Cardiac septum (tissue), 1 donor: ENCODE results near the gene SPDL1. TPM values are rescaled to one million over a fixed set of nuclear protein-coding genes. Genes with fewer than 3 reads are reported as not detected.

Source experiments
- DNase-seq: peaks from one replicate; pipeline ENCODE4 v3.0.0-alpha.2; 2020; ENCODE audit warnings: low spot score
- intact Hi-C: fragments of 100-400 bp; cut with DNase I; formaldehyde crosslinking; loops from one replicate; pipeline ENCODE4 v1.14.0; 2022
- long read RNA-seq: library from polyadenylated mRNA; unstranded; transcript quantifications from one replicate; pipeline ENCODE4 v2.0.0, GENCODE V29; 2021
- total RNA-seq: library from RNA; stranded (reverse); fragmentation: NEBNext Ultra II Directional; extraction: Animal tissue kit (Norgen Biotek cat#: 25700); gene quantifications from one replicate; pipeline ENCODE4 v1.2.1, GENCODE V29; 2021
- donor health status: DM: no; HTN: no; CAD: no.

Gene SPDL1
- total RNA-seq = 4.6 TPM
- long read RNA-seq, partial matches to known transcripts = 1 of 6 reads
- long read RNA-seq, other reads (novel, unspliced or antisense) = 2 of 6 reads

- peak; percentile 97 for DNase-seq
- intact Hi-C loops = loop anchor here (5.0 to 10.0 kb wide), 3 partner anchors 596 to 1099 kb away; partner anchors contain the start of gene RARS1
Observed at GRCh38 chr5:169583424-169584220, at the start of gene SPDL1. TSS of gene SPDL1 (plus strand) at chr5:169583773. CDS start at chr5:169588417, 4,644 bp downstream.

GRCh38 chr5:169534311-169534880, 49.2 kb upstream of the SPDL1 start:
- intact Hi-C loops = no loop called here
- DNase-seq = no peak

GRCh38 chr5:169534939-169535338, 48.6 kb upstream of the SPDL1 start:
- no peak for DNase-seq
- intact Hi-C loops = no loop called here

- intact Hi-C loops = no loop called here
- DNase-seq = no peak
Observed at GRCh38 chr5:169538944-169539343, 44.6 kb upstream of the SPDL1 start.

- intact Hi-C loops = loop anchor here (10.0 kb wide), 1 partner anchor 548 kb away; no protein-coding TSS in a partner anchor
- DNase-seq = no peak
Observed at GRCh38 chr5:169542811-169543210, 40.8 kb upstream of the SPDL1 start.

GRCh38 chr5:169544264-169544950, 39.2 kb upstream of the SPDL1 start:
- intact Hi-C loops = loop anchor here (10.0 kb wide), 1 partner anchor 550 kb away; no protein-coding TSS in a partner anchor

GRCh38 chr5:169545762-169546161, 37.8 kb upstream of the SPDL1 start:
- intact Hi-C loops = loop anchor here (10.0 kb wide), 1 partner anchor 551 kb away; no protein-coding TSS in a partner anchor
- DNase-seq = no peak

More at GRCh38 chr5:169544264-169544950, 39.2 kb upstream of the SPDL1 start:
- no peak for DNase-seq

GRCh38 chr5:169546346-169546745, 37.2 kb upstream of the SPDL1 start:
- no peak for DNase-seq
- intact Hi-C loops = loop anchor here (10.0 kb wide), 1 partner anchor 552 kb away; no protein-coding TSS in a partner anchor

- no peak for DNase-seq
- intact Hi-C loops = loop anchor here (10.0 kb wide), 1 partner anchor 553 kb away; no protein-coding TSS in a partner anchor
Observed at GRCh38 chr5:169547508-169547907, 36.1 kb upstream of the SPDL1 start.

- no peak for DNase-seq
- intact Hi-C loops = loop anchor here (10.0 kb wide), 1 partner anchor 554 kb away; no protein-coding TSS in a partner anchor
Observed at GRCh38 chr5:169548315-169548714, 35.3 kb upstream of the SPDL1 start.

GRCh38 chr5:169549453-169550100, 34.0 kb upstream of the SPDL1 start:
- DNase-seq = no peak
- intact Hi-C loops = loop anchor here (10.0 kb wide), 1 partner anchor 555 kb away; no protein-coding TSS in a partner anchor

- intact Hi-C loops = no loop called here
- DNase-seq = no peak
Observed at GRCh38 chr5:169550227-169550626, 33.3 kb upstream of the SPDL1 start.

GRCh38 chr5:169551146-169551545, 32.4 kb upstream of the SPDL1 start:
- DNase-seq = no peak
- intact Hi-C loops = no loop called here

GRCh38 chr5:169551696-169552095, 31.9 kb upstream of the SPDL1 start:
- no peak for DNase-seq
- intact Hi-C loops = no loop called here

GRCh38 chr5:169554251-169554650, 29.3 kb upstream of the SPDL1 start:
- DNase-seq = no peak
- intact Hi-C loops = no loop called here

- DNase-seq = no peak
- intact Hi-C loops = no loop called here
Observed at GRCh38 chr5:169557838-169558237, 25.7 kb upstream of the SPDL1 start.

GRCh38 chr5:169561893-169562292, 21.7 kb upstream of the SPDL1 start:
- intact Hi-C loops = no loop called here
- no peak for DNase-seq

GRCh38 chr5:169563369-169563768, 20.2 kb upstream of the SPDL1 start:
- intact Hi-C loops = no loop called here
- no peak for DNase-seq

- intact Hi-C loops = no loop called here
- no peak for DNase-seq
Observed at GRCh38 chr5:169566202-169566601, 17.4 kb upstream of the SPDL1 start.
